Pancreas (tissue), 10 donors: Measurements from ENCODE around the gene ZNF800. TPM values are rescaled to one million over a fixed set of nuclear protein-coding genes. Genes with fewer than 3 reads are reported as not detected.

Source experiments
- ATAC-seq, 4 donors: fragments of 200-7000 bp; cut with Tn5 transposase; one replicate each; pipeline versions ENCODE4 v1.8.0 to v1.9.1; 2020; ENCODE audit warnings: mild to moderate bottlenecking in 4 of 4, moderate library complexity in 4 of 4
- DNase-seq, 6 donors: peaks; one replicate each; pipeline ENCODE4 v3.0.0-alpha.2; 2020
- FAIRE-seq: peaks from 2 replicates; lab custom pipeline; 2012; peaks lifted over from hg19 to GRCh38; lab: Jason Lieb, UNC
- H3K27ac ChIP-seq, 4 donors: fragments of 200-600 bp; sonication (generic); 1 replicate in 3 of 4; 2 replicates in 1 of 4; pipeline versions ENCODE4 v1.5.0 to v1.8.0; 2020
- H3K27me3 ChIP-seq, 4 donors: fragments of 200-600 bp; one replicate each; pipeline ENCODE4 v1.8.0; 2021
- H3K36me3 ChIP-seq, 3 donors: fragments of 200-600 bp; sonication (generic) in 1 of 3; one replicate each; pipeline versions ENCODE4 v1.5.0 to v1.8.0; 2020 to 2021
- H3K4me1 ChIP-seq, 3 donors: fragments of 200-600 bp; one replicate each; pipeline ENCODE4 v1.8.0; 2021
- H3K4me3 ChIP-seq, 4 donors: fragments of 200-600 bp; sonication (generic) in 2 of 4; one replicate each; pipeline versions ENCODE4 v1.5.0 to v1.8.0; 2020 to 2021
- H3K9me3 ChIP-seq, 4 donors: fragments of 200-600 bp; one replicate each; pipeline ENCODE4 v1.8.0; 2021
- CTCF ChIP-seq, 4 donors: fragments of 200-600 bp; sonication (generic) in 3 of 4; IDR thresholded peaks; one replicate each; pipeline versions ENCODE4 v1.5.0 to v1.8.0; 2021; ENCODE audit warnings: antibody characterized with exemption in 4 of 4
- WGBS, 2 donors: extraction: QIAGEN DNeasy Blood & Tissue Kit; methylation state at CpG; one replicate each; pipeline ENCODE4 v1.1.7; 2013; 5-methylcytosine and 5-hydroxymethylcytosine counted together
- intact Hi-C, 3 donors: fragments of 100-400 bp; cut with DNase I; formaldehyde crosslinking; loops; one replicate each; pipeline versions ENCODE4 v1.11.1 to v1.14.2; 2022
- polyA plus RNA-seq, 2 donors: library from polyadenylated mRNA; stranded (reverse); fragments of 200-250 nt; gene quantifications; one replicate each; pipeline ENCODE4 v1.2.3, GENCODE V29; 2013
- total RNA-seq, 6 donors: library from RNA; stranded (reverse); fragmentation: NEBNext Ultra II Directional in 4 of 6; extraction: Animal tissue kit (Norgen Biotek cat#: 25700) in 4 of 6; gene quantifications; one replicate each; pipeline versions ENCODE4 v1.2.1 to v1.2.4, GENCODE V29; 2021 to 2023
- donor health status: healthy with polysubstance abuse.
- donor health status: DM: no; HTN: no; CAD: no; lungs with moderate emphysema.
- donor health status: DM: no; HTN: no; CAD: no.
- donor health status: control.
- donor health status: control.
- donor health status: Bipolar disorder and iron deficiency.
- donor health status: DM: yes; HTN: yes; CAD: no.
- donor health status: DM: no; HTN: no; CAD: no.
- donor health status: DM: no; HTN: no; CAD: no.
- donor health status: DM: yes; HTN: yes; CAD: no.

The ZNF800 gene
- total and polyA plus RNA-seq, 8 donors: 6.0 to 19.7 (median 13.9) TPM

DNA sequence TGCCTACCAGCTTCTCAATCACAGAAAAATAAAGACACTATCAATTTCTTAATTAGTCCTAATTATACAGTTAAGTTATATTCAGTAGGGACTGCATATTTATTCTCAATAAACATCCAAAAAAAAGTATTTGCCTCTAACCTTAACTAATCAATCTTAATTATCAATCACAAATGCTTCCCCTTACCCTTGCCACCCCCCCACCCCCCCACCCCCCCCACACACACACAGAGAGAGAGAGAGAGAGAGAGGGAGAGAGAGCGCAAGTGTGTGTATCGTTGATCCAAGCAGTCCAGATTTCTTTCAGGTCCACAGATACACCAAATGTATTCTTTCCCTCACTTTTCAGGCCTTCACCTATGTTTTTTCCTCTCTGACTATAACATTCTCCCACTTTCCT lies 12.9 kb downstream of the ZNF800 start:
- Histone ChIP-seq H3K9me3 (no peaks in the 10 kb centered on the region), H3K4me1 (peaks cover 7 to 23% (median 10%) of the 10 kb centered on the region in 3 donors), H3K27me3 (no peaks in the 10 kb centered on the region), H3K27ac (no peak overlapping the region), H3K4me3 (no peak overlapping the region), H3K36me3 (no peaks in the 10 kb centered on the region)
- intact Hi-C loops: no loop called here
- ATAC-seq: no peak
- no peak for FAIRE-seq
- no peak for DNase-seq
- WGBS, 2 donors: 77 to 82% methylated on average over 2 of the region's 2 CpGs
- no peak for TF ChIP-seq CTCF (IDR thresholded peaks at IDR 0.05)

DNA sequence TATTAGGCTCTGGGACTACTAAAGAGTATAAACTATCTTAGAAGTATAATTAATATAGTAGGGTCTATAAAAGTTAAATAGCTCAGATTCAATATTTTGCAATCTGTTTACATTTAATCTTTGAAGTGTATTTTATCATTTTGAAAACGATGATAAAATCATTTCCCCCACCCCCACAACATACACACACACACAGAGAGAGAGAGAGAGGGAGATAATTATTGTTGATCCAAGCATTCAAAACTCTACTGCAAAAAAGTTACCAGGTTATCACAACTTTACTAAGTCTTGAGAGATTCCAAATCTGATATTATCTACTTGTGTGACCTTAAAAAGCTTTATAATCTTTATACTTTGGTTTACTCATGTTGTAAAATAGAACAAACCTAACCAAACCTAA lies 14.0 kb downstream of the ZNF800 start:
- no peak for DNase-seq
- H3K4me1 ChIP-seq: peaks cover 7 to 22% (median 10%) of the 10 kb centered on the region in 3 donors
- no peak for TF ChIP-seq CTCF (IDR thresholded peaks at IDR 0.05)
- no peak overlapping the region for H3K27ac ChIP-seq
- WGBS, 2 donors: 0 to 15% methylated on average over 1 of the region's 1 CpG
- peaks cover 0 to 11% (median 0%) of the 10 kb centered on the region in 3 donors for H3K36me3 ChIP-seq
- intact Hi-C loops: no loop called here
- H3K9me3 ChIP-seq: no peaks in the 10 kb centered on the region
- no peak for ATAC-seq
- peak; percentile 47 for FAIRE-seq
- H3K27me3 ChIP-seq: no peaks in the 10 kb centered on the region
- H3K4me3 ChIP-seq: no peak overlapping the region

GRCh38 chr7:127377425-127377824 lies 15.1 kb downstream of the ZNF800 start:
- H3K36me3 ChIP-seq: peaks cover 0 to 20% (median 0%) of the 10 kb centered on the region in 3 donors
- peak in 1 of 4 donors; percentile 39 for ATAC-seq
- H3K27me3 ChIP-seq: no peaks in the 10 kb centered on the region
- no peaks in the 10 kb centered on the region for H3K9me3 ChIP-seq
- H3K4me1 ChIP-seq: peaks cover 7 to 18% (median 10%) of the 10 kb centered on the region in 3 donors
- intact Hi-C loops: no loop called here
- no peak overlapping the region for H3K4me3 ChIP-seq
- WGBS, 2 donors: 0 to 11% methylated on average over 1 of the region's 1 CpG
- DNase-seq: no peak
- FAIRE-seq: no peak
- no peak for TF ChIP-seq CTCF (IDR thresholded peaks at IDR 0.05)
- no peak overlapping the region for H3K27ac ChIP-seq

- Histone ChIP-seq H3K4me3 (no peak overlapping the region), H3K27ac (no peak overlapping the region), H3K4me1 (peaks cover 7 to 18% (median 10%) of the 10 kb centered on the region in 3 donors), H3K27me3 (no peaks in the 10 kb centered on the region), H3K36me3 (peaks cover 0 to 22% (median 0%) of the 10 kb centered on the region in 3 donors), H3K9me3 (no peaks in the 10 kb centered on the region)
- FAIRE-seq: peak; percentile 29
- 100% methylated on average over 1 of the region's 1 CpG for WGBS, 2 donors
- intact Hi-C loops: no loop called here
- TF ChIP-seq CTCF (IDR thresholded peaks at IDR 0.05): no peak
- no peak for ATAC-seq
- no peak for DNase-seq
These were observed 16.9 kb downstream of the ZNF800 start for GRCh38 chr7:127375631-127376030.

GRCh38 chr7:127367679-127368078 lies 24.8 kb downstream of the ZNF800 start:
- Histone ChIP-seq H3K9me3 (no peaks in the 10 kb centered on the region), H3K36me3 (peaks cover 0 to 10% (median 0%) of the 10 kb centered on the region in 3 donors), H3K27me3 (no peaks in the 10 kb centered on the region), H3K4me1 (no peaks in the 10 kb centered on the region), H3K4me3 (no peak overlapping the region), H3K27ac (no peak overlapping the region)
- DNase-seq (no peak), FAIRE-seq (no peak), ATAC-seq (no peak)
- 84 to 93% methylated on average over 2 of the region's 2 CpGs for WGBS, 2 donors
- TF ChIP-seq CTCF (IDR thresholded peaks at IDR 0.05): no peak
- intact Hi-C loops: no loop called here
